Hepatocyte (in vitro differentiated cells): ENCODE results near the gene REXO1.
A peak's percentile ranks its signal among the peaks of the same experiment; 100 is the strongest.

Experiments used
- EZH2phosphoT487 ChIP-seq: fragments of 200-600 bp; sonication (generic); IDR thresholded peaks from one replicate; pipeline ENCODE4 v1.6.1; 2018; ENCODE audit warnings: antibody characterized with exemption, mild to moderate bottlenecking, low read depth, moderate library complexity; ENCODE audit not compliant: unreplicated experiment, severe bottlenecking
- TF ChIP-seq, protein P1 (sequence below): fragments of 200-600 bp; sonication (generic); IDR thresholded peaks from 2 replicates; pipeline ENCODE4 v1.5.1; 2016; ENCODE audit warnings: antibody characterized with exemption, mild to moderate bottlenecking; ENCODE audit not compliant: poor library complexity

DNA sequence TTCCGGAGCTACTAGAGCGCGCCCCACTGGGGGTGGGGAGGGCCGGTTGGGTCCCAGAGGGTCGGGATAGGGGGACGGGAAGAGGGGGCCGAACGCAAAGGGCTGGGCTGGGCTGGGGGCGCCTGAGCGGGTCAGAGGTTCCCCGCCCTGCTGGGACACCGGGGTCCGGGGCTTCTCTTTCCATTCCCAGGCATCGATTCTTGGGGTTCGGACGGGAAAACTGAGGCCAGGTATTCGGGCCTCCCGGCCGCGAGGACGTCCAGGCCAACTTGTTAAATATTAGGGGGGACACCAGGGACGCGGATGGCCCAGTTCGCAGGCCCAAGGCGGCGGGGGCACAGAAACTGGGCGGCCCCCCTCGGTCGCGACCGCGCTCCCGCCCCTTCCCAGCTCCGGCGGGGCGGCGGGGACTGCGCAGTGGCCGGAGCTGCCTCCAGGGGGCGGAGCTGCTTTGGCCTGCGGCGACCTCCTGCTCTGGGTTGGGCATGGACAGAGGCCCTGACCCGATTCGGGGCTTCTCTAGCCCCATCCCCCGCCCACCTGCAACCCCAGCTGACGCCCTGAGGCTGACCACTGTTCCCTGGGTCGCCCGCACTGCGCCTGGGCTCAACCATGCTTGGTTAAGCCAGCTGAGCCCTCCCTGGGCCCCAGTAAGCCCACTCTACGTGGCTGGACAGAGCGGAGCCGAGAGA, 16.3 kb upstream of the REXO1 start:
- TF ChIP-seq, protein P1, sequence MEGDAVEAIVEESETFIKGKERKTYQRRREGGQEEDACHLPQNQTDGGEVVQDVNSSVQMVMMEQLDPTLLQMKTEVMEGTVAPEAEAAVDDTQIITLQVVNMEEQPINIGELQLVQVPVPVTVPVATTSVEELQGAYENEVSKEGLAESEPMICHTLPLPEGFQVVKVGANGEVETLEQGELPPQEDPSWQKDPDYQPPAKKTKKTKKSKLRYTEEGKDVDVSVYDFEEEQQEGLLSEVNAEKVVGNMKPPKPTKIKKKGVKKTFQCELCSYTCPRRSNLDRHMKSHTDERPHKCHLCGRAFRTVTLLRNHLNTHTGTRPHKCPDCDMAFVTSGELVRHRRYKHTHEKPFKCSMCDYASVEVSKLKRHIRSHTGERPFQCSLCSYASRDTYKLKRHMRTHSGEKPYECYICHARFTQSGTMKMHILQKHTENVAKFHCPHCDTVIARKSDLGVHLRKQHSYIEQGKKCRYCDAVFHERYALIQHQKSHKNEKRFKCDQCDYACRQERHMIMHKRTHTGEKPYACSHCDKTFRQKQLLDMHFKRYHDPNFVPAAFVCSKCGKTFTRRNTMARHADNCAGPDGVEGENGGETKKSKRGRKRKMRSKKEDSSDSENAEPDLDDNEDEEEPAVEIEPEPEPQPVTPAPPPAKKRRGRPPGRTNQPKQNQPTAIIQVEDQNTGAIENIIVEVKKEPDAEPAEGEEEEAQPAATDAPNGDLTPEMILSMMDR: peak; percentile 71
- TF ChIP-seq EZH2phosphoT487: no peak
